ENCODE results near the gene RBFOX2.

DNA sequence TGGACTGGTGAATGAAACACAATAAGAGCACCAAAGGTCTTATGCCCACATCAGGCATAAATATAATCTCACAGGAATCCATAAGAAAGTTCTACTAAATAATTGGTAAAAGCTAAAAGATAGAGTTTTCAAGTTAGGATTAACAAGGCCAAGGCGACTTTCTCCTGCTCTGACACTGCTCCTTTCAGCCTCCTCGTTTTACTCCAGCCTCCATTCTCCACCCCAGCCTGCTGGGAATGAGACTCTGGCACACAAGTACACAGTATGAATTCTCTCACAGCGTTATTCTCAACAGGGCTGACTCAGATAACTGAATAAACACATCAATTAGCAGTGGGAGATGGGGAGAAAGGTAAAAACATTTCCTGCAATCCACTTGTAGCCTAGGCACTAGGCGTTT is 216.0 kb downstream of the RBFOX2 start:
- TF ChIP-seq CTCF (IDR thresholded peaks at IDR 0.05 in 8 of 11, conservative IDR thresholded peaks at IDR 0.05 in 3 of 11) (no peak), POLR2AphosphoS5 (IDR thresholded peaks at IDR 0.05) (no peak), POLR2A (IDR thresholded peaks at IDR 0.05) (no peak)
